Suppressor macrophage treated with lipopolysaccharide for 4 hours (primary cell): ENCODE measurements around the gene MAN1C1.

Experiments
- DNase-seq: peaks from one replicate; pipeline ENCODE4 v3.0.0-alpha.2; 2020

MAN1C1 gene

DNA sequence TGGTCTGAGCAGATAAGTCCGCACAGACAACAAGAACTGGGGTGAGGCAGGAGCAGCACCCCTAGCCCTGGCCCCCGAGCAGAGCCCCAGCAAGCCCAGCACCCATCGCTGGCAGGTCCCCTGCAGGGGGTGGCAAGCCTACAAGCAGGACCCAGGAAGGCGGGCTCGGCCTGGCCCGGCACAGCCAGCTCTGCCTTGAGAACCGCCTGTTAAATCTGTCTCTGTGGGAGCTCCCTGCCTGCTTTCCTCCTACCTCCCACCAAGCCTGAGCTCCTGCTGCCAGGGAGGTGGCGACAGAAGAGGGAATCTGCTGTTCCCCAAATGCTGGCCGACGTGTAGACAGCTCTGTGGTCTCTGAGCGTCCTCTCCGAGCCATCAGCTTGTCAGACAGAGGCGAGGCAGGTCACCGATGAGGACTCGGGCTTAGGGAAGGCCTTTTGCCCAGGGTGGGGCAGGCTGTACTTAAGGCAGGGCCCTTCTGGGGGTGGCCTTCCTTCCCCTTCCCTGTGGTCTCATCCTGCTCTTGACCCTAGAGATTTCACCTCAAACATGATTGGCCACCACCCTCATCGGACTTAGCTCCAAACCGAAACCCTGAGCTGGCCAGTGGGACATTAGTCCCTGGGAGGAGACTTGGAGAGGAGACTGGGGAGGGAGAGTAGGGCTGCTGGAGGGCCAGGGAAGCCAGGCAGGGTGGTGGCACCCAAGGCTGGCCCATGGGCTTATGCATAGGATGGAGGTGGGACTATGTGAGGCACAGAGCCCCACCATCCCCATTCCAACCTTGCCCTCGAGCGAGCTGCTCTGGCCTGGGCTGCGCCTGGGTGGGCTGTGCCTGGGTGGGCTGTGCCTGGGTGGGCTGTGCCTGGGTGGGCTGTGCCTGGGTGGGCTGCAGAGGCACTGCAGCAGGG is 191.1 kb downstream of the MAN1C1 start:
- DNase-seq: no peak

DNA sequence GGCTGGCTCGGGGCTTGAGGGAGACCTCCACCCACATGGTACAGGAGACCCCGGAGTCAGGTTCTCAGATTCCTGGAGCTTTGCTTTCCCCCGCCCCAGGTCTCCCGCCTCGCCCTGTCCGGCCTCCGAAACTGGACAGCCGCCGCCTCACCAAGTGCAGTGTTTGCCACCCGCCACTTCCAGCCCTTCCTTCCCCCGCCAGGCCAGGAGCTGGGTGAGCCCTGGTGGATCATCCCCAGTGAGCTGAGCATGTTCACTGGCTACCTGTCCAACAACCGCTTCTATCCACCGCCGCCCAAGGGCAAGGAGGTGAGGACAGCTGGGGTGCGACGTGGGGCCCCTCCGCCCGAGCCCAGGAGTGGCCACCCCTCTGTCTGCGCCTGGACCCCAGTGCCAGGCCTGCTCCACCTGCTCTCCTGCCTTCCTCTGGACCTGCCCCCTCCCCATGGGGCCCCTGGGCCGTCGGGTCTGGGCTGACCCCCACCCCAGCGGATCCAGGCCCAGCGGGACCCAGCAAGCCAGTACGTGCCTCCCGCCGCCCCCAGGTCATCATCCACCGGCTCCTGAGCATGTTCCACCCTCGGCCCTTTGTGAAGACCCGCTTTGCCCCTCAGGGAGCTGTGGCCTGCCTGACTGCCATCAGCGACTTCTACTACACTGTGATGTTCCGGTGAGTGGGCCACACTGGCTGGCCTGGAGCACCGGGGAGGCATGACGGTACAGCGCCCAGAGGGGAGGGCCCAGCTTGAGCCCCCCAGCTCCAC is 192.1 kb downstream of the MAN1C1 start:
- DNase-seq: no peak

DNA sequence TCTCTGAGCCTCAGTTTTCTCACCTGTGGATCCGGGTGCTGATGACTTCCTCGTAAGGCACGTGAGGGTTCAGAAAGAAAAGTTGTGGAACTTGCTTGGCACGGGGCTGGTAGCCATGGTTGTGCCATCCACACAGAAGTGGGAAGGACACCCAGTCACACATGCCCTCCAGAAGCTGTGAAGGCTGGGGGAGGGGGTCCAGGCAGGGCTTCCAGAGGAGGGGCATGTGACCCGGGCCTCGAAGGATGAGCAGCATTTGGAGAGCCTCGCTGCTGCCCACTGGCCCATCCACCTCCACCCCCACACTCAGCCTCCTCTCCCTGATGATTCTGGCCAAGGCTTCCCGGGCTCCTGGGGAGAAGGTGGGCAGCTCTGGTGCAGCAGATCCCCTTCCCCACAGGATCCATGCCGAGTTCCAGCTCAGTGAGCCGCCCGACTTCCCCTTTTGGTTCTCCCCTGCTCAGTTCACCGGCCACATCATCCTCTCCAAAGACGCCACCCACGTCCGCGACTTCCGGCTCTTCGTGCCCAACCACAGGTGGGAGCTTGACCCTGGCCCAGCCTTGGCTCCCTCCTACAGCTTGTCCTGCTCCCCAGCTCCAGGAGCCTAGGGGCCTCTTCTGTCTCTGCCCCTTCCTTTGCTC is 192.8 kb downstream of the MAN1C1 start:
- peak; percentile 60 for DNase-seq

DNA sequence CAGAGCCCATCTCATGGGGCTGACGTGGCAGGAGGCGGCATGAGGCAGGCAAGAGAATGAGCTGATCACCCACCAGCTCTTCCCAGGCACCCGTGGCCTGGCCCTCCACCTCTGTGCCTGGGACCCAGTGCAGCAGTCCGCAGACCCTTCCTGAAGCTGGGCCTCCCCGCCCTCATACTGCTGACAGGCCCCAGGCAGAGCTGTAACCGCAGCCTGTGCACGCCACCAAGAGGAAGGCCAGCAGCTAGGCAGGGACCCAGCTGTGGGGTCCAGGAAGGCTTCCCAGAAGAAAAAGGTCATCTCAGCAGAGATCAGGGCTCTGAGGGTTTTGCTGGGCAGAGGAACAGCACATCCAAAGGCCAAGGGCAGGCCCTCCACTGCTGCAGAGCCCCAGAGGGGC is 193.3 kb downstream of the MAN1C1 start:
- DNase-seq: no peak

DNA sequence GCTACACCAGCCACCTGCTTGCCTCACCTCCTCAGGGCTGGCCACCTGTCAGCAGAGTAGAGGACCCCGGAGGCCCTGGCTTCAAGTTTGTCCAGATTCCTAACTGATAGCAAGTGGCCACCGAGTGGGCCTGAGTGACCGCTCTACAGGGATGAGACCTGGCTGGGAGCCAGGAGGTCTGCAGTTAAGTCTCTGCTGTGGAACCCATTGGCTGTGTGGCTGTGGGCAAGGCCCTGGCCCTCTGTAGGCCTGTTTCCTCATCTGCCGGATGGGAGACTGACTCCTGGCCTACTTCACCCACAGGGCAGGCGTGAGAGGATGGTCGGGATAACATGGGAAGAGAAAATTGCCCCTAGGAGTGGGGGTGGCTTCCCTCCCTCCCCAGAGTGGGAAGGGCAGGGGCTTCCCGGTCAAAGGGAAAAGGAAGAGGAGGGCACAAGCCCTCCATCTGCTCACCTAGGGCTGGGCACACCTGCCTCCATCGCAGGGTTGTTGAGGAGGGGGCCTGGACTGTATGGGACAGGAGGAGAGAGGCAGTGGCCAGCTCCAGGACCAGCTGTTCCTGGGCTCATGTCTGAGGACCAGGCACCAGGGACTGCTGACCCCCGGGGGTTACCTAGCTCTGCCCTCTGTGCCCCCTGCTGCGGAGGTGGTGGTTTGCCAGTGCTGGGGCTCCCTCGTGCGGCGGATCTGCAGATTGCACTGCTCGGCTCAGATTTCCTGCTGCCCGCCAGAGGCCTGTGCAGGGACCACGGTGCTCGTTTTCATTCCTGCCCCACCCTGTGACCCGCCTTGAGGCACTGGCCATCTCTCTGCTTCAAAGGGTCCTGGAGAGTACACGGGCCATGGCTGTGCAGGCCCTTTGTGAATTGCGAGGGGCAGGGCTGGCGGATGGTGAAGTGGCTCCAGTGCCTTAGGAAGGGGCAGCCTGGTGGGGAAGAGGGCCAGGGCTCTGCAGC is 194.0 kb downstream of the MAN1C1 start:
- DNase-seq: peak; percentile 76

DNA sequence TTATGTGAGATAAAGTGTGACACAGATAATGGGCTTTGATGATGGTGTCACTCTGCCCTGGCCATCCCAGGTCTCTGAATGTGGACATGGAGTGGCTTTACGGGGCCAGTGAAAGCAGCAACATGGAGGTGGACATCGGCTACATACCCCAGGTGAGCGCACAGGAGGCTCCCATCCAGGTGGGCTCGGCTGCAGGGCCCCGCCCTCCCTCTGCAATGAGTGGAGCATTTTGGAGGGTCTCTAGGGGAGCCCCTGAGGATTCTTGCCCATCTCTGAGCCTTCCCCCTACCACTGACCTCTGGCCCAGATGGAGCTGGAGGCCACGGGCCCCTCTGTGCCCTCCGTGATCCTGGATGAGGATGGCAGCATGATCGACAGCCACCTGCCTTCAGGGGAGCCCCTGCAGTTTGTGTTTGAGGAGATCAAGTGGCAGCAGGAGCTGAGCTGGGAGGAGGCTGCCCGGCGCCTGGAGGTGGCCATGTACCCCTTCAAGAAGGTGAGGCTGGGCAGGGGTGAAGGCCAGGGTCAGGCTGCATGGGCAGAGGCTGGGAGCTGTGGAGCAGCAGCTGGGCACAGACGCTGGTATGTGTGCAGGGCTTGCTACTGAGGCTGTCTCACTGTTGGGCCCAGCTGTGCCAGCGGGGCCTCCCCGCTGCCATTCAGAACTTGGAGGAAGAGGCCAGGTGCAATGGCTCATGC is 194.9 kb downstream of the MAN1C1 start:
- DNase-seq: no peak

DNA sequence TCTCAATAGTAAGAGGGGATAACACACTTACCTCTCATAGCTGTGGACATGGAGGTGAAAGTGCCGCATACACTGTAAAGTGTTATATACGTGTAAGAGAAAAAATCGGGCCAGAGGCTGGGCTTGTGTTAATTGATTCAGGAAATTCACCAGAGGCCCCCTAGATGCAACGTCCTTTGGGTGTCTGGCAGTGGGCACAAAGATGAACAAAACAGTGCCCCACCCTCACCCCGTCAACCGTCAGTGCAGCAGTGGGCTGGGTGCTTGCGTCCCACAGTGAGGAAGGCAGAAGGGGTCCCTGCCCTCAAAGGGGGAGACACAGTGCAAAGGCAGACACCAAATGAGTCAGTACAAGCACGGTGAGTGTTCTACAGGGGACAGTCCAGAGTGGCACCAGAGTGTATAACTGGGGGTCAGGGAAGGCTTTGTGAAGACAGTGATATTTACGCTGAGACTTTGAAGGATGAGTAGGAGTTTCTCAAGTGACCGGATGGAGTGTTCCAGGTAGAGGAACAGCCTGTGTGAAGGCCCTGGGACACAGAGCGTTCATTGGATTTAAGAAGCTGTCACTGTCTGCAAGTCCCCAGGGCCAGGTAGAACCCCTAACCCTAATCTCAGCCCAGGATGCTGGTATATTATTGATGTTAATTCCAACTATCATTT is 196.6 kb downstream of the MAN1C1 start:
- no peak for DNase-seq

DNA sequence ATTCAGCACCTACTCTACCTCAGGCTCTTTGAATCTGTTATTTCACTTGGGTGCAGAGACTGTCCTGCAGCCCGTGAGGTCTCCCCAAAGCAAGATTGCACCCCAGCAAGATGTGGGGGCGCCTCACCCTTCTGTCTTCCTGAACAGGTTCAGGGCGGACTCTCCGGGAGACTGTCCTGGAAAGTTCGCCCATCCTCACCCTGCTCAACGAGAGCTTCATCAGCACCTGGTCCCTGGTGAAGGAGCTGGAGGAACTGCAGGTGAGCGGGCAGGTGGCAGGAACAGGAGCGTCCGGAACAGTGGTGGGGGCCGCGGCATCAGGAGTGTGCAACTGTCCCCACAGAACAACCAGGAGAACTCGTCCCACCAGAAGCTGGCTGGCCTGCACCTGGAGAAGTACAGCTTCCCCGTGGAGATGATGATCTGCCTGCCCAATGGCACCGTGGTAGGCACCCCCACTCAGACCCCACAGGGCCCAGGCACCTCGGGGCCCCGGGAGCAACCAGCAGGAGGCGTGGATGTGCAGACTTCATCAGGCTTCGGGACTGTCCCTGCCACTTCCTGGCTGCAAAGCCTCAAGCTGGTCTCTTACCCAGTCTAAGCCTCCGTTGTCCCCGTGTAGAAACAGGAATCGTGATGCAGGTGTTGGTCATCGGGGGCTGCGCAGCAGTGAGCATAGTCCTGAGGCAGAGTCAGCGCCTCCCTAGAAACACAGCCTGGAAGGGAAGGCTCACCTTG is 197.3 kb downstream of the MAN1C1 start:
- DNase-seq: no peak

DNA sequence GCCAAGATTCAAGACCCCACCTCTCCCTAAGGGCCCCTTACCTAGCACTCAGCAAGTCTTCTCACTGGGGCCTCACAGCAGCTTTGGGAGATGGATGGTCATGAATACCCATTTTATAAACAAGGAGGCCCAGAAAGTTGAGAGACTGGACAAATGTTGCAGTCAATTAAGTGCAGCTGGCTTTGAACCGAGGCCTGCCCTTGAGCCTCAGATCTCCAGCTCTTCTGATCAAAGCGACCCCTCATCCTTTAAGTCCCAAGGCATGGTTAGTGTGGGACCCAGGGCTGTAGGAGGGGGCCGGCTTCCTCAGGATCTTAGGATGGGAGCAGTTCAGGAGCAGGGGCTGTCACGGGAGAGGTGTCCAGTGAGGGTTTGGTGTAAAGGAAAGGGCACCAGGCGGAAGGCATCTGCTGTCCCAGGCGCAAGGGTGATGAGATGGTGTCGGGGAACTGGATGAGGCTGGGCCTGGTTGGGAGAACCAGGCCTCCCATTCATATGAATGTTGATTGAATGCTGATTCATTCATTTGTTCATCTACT is 198.0 kb downstream of the MAN1C1 start:
- no peak for DNase-seq

DNA sequence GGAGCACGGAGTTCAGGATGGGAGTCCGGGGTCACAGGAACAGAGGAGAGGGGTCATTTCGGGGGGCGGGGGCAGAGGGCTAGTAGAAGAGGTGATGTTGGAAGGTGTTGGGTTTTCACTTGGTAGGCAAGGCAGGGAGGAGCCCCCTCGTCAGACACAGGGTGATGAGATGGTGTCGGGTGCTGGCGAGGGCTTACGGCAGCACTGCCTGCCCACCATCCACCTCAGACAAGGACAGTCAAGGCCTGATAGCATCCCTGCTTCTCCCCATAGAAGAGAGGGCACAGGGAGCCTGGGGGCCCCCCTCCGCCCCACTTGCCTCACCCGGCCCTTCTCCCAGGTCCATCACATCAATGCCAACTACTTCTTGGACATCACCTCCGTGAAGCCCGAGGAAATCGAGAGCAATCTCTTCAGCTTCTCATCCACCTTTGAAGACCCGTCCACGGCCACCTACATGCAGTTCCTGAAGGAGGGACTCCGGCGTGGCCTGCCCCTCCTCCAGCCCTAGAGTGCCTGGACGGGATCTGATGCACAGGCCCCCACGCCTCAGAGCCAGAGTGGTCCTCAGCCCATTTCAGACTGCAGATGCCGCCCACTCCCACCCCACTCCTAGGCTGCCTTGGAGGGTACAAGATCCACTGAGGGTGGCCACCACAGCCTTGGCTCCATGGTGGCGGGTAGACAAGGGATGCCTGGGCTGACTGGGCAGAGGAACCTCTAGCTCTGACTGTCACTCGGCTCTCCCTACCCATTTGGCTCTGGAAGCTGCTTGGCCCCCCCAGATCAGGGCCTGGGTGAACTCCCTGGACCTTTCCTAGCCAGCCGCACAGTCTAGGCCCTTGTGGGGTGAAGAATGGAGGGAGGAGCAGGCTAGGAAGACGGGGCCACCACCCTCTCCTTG is 198.9 kb downstream of the MAN1C1 start:
- no peak for DNase-seq

DNA sequence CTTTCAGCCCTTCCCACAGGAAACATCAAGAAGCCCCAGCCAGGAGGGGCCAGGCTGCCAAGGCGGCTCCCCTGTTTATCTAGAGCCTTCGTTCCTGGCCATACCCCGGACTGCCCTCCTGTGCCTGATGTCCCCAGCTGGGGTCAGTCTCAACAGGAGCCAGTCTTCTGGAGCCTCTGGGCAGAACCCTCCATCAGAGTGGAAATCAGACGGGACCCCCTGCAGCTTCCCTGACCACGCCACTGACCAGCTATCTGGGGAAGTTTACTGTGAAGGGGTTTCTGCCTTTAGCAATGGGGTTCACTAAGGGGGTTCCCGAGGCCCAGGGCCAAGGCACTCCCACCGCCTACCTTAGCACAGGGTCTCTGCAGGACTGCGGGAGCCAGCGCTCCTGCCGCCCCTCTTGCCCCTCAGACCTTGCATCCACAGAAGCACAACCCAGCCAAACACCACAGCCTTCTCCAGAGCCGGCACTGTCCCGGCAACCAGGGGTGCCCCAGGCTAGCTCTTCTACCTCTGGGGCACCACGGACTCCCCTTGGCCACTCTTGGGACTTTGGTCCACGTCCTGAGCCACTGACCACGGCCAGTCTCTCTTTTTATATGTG is 199.6 kb downstream of the MAN1C1 start:
- DNase-seq: no peak

DNA sequence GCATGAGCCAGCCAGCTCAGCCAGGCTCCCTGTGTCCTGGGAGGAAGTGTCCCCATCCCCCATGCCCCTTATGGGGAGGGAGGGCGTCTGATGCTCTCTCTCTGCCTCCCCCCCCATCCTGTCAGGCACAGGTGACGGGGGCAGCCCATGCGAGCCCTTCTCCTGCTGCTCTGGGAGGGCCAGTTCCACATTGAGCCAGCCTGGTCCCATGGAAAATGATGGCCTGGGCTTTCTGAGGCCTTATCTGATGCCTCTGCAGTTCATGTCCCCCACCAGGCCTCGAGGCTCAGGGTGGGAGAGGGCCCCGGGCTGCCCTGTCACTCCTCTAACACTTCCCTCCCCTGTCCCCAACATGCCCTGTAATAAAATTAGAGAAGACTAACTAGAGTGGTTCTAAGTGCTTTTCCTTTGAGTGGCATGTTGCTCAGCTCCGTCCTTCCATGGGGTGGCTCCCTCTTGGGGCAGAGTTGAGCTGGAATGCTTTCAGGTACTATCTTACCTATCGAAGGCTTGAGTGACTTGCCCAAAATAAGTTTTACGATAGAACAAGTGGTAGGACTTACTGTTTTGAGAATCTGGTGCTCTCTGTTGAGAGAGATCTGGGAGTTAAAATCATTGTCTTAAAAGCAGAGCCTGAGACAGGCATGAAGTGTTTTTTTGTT is 201.4 kb downstream of the MAN1C1 start:
- no peak for DNase-seq

DNA sequence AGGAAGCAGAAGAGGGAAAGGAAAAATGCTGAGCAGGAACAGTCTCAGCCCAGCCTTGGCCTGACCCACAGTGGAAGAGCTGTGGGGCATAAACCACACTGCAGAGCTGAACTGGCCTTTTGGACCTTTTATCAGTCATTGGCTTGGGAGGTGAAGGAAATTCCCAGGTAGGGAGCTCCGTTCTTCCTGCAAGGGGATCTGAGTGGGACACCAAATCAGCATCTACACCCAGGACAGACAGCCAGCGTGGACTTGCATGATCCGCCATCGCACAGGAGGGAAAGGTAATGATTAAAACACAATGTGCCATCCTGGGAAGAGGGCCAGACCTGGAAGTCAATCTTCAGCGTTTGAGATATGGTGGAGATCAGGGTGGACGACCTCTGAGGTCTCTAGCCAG is 202.0 kb downstream of the MAN1C1 start:
- no peak for DNase-seq

DNA sequence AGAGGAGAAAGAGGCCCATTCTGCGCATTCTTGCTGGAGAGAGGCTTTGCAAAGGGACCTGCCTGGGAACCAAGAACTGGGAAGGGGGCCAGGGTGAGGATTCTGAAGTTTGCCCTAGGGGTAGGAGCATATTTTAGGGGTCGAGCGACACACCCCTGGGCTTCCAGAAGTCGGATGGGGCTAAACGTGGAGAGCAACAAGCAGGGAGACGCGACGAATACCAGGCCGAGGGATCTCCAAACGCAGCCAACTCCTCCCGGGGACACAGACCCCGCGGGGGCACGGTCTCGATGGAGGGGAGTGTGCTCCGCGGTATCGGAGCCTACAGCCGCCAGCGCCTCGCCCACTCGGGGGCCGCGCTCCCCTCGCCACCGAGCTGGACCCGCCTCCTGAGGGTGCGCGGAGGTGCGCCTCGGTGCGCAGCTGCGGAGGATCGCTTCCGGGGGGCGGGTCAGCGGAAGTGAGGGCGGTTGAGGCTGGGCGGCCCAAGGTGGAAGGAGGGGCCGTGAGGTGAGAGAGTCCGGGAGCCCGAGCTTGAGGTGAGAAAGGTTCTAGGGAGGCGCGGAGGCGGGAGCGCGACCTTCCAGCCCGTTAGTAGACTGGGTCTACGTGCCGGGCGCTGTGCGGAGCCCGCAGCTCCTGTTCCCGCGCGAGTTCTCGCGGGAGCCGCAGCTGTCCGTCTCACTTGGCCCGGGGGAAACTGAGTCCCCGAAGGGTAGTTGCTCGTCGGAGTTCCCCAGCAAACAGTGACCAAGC is 203.1 kb downstream of the MAN1C1 start, which contains the start of gene MTFR1L:
TSS of gene MTFR1L (plus strand) at position 464 of the 756 bp plus-strand sequence. CDS start 3,151 bp downstream, outside the sequence.
- DNase-seq: peak; percentile 79

DNA sequence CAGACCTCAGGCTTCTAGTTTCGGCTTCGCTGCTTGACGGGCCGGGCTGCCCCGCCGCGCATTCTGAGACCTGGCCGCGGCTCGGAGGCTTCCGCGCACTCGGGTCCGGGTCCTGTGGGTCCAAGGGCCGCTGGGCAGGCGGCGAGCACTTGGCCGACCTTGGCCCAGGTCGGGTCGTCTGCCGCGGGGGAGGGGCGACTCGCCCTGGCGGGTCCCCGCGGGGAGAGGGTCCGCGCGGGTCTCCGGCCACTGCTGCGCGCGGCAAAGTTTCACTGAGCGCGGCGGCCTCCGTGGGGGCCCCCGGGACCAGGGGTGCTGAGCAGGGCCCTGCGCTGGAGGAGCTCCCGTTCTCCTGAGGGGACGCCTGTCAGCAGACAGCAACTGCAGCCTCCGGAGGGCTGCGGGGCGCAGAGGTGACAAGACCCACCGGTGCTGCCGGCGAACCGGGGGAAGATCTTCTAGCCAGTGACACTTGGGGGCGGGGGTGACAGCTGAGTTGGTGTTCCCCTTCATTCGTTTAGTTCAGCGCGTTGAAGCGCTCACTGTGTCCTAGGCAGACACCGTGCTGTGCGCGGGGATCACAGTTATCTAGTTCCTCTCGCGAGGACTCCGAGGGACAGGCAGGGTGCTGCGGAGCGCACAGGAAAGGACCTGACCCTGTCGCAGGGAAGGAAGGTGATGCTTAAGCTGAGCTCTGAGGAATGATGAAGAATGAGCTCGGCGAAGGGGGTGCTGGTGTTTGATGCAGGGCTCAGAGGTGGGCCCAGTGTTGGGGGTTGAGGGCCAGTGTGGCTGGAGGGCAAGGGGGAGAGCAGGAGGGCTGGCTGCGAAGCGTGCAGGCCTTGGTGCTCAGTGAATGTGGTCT is 203.9 kb downstream of the MAN1C1 start:
- DNase-seq: peak; percentile 66

DNA sequence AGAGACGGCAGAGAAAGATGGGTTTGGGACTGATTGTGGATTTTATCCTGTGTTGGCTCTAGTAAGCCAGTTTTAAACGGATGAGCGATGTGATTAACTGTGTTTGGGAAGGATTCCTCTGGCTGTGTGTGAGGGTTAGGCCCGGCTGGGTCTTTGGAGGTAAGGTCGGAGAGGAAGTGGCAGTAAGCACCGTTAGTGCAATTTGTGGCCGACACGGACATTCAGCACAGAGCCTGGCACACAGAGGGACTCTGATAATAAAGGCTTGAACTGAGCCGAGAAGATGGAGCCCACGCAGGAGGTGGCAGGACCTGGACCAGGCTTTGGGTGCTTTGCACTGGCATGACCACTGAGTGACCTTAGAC is 204.5 kb downstream of the MAN1C1 start:
- no peak for DNase-seq
